GM12801 (cell line): ENCODE results near the gene DTD1.

Experiments
- TF ChIP-seq, protein P1 (sequence below): IDR thresholded peaks from one replicate; pipeline ENCODE4 v1.5.1; 2011; ENCODE audit warnings: control low read depth; ENCODE audit not compliant: insufficient read length; ENCODE audit errors: extremely low read depth

The DTD1 gene

GRCh38 chr20:18754653-18755045 is 166.8 kb downstream of the DTD1 start:
- TF ChIP-seq, protein P1, sequence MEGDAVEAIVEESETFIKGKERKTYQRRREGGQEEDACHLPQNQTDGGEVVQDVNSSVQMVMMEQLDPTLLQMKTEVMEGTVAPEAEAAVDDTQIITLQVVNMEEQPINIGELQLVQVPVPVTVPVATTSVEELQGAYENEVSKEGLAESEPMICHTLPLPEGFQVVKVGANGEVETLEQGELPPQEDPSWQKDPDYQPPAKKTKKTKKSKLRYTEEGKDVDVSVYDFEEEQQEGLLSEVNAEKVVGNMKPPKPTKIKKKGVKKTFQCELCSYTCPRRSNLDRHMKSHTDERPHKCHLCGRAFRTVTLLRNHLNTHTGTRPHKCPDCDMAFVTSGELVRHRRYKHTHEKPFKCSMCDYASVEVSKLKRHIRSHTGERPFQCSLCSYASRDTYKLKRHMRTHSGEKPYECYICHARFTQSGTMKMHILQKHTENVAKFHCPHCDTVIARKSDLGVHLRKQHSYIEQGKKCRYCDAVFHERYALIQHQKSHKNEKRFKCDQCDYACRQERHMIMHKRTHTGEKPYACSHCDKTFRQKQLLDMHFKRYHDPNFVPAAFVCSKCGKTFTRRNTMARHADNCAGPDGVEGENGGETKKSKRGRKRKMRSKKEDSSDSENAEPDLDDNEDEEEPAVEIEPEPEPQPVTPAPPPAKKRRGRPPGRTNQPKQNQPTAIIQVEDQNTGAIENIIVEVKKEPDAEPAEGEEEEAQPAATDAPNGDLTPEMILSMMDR, result no peak

GRCh38 chr20:18767676-18768075 is 179.8 kb downstream of the DTD1 start:
- TF ChIP-seq, protein P1, result no peak

- TF ChIP-seq, protein P1, result no peak
Observed at GRCh38 chr20:18773566-18773965, 185.7 kb downstream of the DTD1 start.

GRCh38 chr20:18774207-18774606 is 186.4 kb downstream of the DTD1 start:
- TF ChIP-seq, protein P1, result no peak

GRCh38 chr20:18775633-18776032 is 187.8 kb downstream of the DTD1 start:
- TF ChIP-seq, protein P1, result no peak

- TF ChIP-seq, protein P1, result no peak
Observed at GRCh38 chr20:18778690-18779392, 191.0 kb downstream of the DTD1 start.

DNA sequence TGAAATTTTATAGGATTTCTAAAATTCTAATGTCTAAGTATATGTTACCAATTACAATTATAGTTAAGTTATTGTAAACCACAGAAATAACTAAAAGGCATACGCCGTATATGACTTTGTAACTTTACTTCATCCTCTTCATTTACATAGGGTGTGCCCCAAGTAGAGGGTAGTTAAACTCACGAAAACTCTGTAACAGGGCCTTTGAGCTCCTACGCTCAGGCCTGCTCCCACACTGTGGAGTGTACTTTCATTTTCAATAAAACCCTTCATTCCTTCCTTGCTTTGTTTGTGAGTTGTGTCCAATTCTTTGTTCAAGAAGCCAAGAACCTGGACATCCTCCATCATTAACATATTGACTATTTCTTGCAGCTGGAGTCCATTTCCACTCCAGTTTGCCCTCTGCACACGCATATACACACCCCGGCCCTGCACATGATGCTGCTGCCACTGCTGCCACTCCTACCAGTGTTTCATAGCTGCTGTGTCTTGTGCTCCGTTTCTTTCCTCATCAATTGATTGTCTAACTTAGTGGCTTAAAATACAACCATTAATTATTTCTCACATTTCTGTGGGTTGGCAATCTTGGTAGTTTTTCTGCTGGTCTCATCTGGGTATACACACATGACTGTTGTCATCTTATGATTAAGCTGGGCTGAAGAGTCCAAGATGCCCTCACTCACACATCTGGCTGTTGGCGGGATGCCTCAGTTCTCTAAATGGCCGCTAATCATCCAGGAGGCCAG is 192.7 kb downstream of the DTD1 start:
- TF ChIP-seq, protein P1, result no peak
